ENCODE data around the gene OR2A2.
A peak's percentile ranks its signal among the peaks of the same experiment; 100 is the strongest.
"Not testable (repeated sequence)": the region's sequence is repeated elsewhere in the genome, so short reads cannot be mapped to it uniquely, and the experiment has no call there.

Gene OR2A2

DNA sequence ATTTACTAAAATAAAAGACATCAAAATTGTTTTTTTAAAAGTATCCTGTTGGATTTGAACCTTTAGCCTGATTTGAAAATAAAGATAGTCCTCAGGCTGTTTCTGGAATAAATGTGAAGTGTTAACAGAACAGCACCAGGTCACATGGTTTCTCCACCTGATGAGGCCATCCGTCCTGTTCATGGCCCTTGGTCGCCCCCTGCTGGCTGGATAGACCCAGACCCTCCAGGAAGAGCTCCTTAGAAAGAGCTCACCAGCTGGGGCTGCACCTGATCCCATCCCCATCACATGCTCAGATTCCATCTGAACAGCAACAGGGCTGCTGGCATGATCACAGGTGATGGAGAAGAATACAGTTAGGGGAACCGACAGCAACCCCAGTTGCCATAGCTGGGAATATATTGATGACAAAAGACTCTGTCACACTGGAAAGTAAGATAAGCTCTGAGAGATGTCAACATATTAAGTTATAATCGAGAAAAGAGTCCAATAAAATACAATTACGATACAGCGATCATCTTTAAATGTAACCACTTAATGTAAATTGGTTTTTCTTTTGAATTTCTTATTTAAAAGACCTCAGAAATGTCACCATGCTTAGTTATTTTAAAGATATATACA lies 18.4 kb downstream of the OR2A2 start:
- no peak overlapping the region for H3K27ac ChIP-seq (replicated peaks)
- no peaks in the 10 kb centered on the region for H3K27me3 ChIP-seq (ENCODE audit: insufficient read depth, poor library complexity, severe bottlenecking)
- TF ChIP-seq, protein P1, sequence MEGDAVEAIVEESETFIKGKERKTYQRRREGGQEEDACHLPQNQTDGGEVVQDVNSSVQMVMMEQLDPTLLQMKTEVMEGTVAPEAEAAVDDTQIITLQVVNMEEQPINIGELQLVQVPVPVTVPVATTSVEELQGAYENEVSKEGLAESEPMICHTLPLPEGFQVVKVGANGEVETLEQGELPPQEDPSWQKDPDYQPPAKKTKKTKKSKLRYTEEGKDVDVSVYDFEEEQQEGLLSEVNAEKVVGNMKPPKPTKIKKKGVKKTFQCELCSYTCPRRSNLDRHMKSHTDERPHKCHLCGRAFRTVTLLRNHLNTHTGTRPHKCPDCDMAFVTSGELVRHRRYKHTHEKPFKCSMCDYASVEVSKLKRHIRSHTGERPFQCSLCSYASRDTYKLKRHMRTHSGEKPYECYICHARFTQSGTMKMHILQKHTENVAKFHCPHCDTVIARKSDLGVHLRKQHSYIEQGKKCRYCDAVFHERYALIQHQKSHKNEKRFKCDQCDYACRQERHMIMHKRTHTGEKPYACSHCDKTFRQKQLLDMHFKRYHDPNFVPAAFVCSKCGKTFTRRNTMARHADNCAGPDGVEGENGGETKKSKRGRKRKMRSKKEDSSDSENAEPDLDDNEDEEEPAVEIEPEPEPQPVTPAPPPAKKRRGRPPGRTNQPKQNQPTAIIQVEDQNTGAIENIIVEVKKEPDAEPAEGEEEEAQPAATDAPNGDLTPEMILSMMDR (IDR thresholded peaks at IDR 0.05; ENCODE audit: insufficient read depth, low read length): peak; percentile 69
- TF ChIP-seq, protein P2, sequence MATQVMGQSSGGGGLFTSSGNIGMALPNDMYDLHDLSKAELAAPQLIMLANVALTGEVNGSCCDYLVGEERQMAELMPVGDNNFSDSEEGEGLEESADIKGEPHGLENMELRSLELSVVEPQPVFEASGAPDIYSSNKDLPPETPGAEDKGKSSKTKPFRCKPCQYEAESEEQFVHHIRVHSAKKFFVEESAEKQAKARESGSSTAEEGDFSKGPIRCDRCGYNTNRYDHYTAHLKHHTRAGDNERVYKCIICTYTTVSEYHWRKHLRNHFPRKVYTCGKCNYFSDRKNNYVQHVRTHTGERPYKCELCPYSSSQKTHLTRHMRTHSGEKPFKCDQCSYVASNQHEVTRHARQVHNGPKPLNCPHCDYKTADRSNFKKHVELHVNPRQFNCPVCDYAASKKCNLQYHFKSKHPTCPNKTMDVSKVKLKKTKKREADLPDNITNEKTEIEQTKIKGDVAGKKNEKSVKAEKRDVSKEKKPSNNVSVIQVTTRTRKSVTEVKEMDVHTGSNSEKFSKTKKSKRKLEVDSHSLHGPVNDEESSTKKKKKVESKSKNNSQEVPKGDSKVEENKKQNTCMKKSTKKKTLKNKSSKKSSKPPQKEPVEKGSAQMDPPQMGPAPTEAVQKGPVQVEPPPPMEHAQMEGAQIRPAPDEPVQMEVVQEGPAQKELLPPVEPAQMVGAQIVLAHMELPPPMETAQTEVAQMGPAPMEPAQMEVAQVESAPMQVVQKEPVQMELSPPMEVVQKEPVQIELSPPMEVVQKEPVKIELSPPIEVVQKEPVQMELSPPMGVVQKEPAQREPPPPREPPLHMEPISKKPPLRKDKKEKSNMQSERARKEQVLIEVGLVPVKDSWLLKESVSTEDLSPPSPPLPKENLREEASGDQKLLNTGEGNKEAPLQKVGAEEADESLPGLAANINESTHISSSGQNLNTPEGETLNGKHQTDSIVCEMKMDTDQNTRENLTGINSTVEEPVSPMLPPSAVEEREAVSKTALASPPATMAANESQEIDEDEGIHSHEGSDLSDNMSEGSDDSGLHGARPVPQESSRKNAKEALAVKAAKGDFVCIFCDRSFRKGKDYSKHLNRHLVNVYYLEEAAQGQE (IDR thresholded peaks at IDR 0.05; ENCODE audit: insufficient replicate concordance, low read depth): no peak
- DNase-seq (ENCODE audit: low read depth in 1 of 2, low spot score in 1 of 2): peak; percentile 52 to 78
- no peak overlapping the region for H3K4me3 ChIP-seq (replicated peaks; ENCODE audit: insufficient read depth, low read length)

DNA sequence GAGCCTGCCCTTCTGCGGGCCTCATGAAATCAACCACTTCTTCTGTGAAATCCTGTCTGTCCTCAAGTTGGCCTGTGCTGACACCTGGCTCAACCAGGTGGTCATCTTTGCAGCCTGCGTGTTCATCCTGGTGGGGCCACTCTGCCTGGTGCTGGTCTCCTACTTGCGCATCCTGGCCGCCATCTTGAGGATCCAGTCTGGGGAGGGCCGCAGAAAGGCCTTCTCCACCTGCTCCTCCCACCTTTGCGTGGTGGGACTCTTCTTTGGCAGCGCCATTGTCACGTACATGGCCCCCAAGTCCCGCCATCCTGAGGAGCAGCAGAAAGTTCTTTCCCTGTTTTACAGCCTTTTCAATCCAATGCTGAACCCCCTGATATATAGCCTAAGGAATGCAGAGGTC lies 20.2 kb downstream of the OR2A2 start:
- DNase-seq (ENCODE audit: low read depth in 1 of 2, low spot score in 1 of 2); H3K27me3 ChIP-seq (ENCODE audit: insufficient read depth, poor library complexity, severe bottlenecking); H3K27ac ChIP-seq (replicated peaks): not testable (repeated sequence)

DNA sequence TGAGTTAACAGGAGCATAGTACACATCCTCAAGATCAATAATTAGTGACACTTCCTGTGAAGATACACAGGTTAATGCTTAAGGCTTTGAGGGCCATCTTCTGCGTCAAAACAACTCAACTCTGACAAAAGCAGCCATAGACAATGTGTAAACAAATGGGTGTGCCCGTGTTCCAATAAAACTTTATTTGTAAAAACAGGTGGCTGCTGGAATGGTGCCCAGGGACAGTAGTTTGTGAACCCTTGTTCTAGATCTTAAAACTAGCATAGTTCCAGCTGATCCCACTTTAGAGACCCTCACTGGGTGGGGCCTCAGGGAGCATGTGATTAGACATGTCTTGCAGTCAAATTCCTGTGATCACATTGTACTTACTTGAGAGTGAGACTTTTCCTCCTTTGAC lies 21.3 kb downstream of the OR2A2 start:
- TF ChIP-seq SPI1 (IDR thresholded peaks at IDR 0.05; ENCODE audit: borderline replicate concordance, low read depth): no peak
- TF ChIP-seq, protein P2 (IDR thresholded peaks at IDR 0.05; ENCODE audit: insufficient replicate concordance, low read depth): no peak
- no peak for TF ChIP-seq GABPA (IDR thresholded peaks at IDR 0.05; ENCODE audit: low read depth)
- TF ChIP-seq, protein P1 (IDR thresholded peaks at IDR 0.05; ENCODE audit: insufficient read depth, low read length): no peak
- no peak for TF ChIP-seq POLR2AphosphoS5 (IDR thresholded peaks at IDR 0.05; ENCODE audit: low read depth)
- no peak overlapping the region for H3K4me3 ChIP-seq (replicated peaks; ENCODE audit: insufficient read depth, low read length)
- H3K27ac ChIP-seq (replicated peaks): no peak overlapping the region
- H3K27me3 ChIP-seq (ENCODE audit: insufficient read depth, poor library complexity, severe bottlenecking): no peaks in the 10 kb centered on the region
- DNase-seq (ENCODE audit: low read depth in 1 of 2, low spot score in 1 of 2): no peak

More for the DNA sequence above, 20.2 kb downstream of the OR2A2 start:
- not testable (repeated sequence) for H3K4me3 ChIP-seq (replicated peaks; ENCODE audit: insufficient read depth, low read length)

DNA sequence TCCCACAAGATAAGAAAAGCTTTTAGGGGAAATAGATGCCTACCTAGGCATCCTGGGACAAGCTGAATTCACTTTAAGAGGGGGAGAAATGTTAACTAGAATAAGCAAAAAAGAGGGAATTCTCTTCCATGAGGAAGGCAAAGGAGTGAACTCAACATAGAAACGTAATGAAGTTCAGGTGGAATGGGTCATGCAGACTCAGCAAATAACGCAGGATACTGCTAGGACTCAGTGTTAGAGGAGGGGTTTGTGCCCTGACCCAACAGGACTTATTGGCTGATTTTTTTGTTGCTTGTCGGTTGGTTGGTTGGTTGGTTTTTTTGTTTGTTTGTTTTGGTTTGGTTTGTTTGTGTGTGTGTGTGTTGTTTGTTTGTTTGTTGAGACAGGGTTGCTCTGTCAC lies 22.9 kb downstream of the OR2A2 start:
- no peak for DNase-seq (ENCODE audit: low read depth in 1 of 2, low spot score in 1 of 2)
- no peaks in the 10 kb centered on the region for H3K27me3 ChIP-seq (ENCODE audit: insufficient read depth, poor library complexity, severe bottlenecking)
- TF ChIP-seq POLR2AphosphoS5 (IDR thresholded peaks at IDR 0.05; ENCODE audit: low read depth): no peak
- TF ChIP-seq GABPA (IDR thresholded peaks at IDR 0.05; ENCODE audit: low read depth): no peak
- TF ChIP-seq SPI1 (IDR thresholded peaks at IDR 0.05; ENCODE audit: borderline replicate concordance, low read depth): no peak
- TF ChIP-seq, protein P2 (IDR thresholded peaks at IDR 0.05; ENCODE audit: insufficient replicate concordance, low read depth): no peak
- TF ChIP-seq, protein P1 (IDR thresholded peaks at IDR 0.05; ENCODE audit: insufficient read depth, low read length): no peak

More for the DNA sequence above, 22.9 kb downstream of the OR2A2 start:
- H3K27ac ChIP-seq (replicated peaks): no peak overlapping the region
- H3K4me3 ChIP-seq (replicated peaks; ENCODE audit: insufficient read depth, low read length): no peak overlapping the region

All from HL-60 (cell line).